Right cardiac atrium (tissue), 5 donors: ENCODE results near the gene STOML2. TPM values are rescaled to one million over a fixed set of nuclear protein-coding genes. Genes with fewer than 3 reads are reported as not detected.

Experiments used
- ATAC-seq, 2 donors: fragments of 200-7000 bp; cut with Tn5 transposase; one replicate each; pipeline versions ENCODE4 v1.8.0 to v1.9.1; 2020; ENCODE audit warnings: moderate library complexity in 2 of 2, mild to moderate bottlenecking in 1 of 2
- DNase-seq, 3 donors: peaks; one replicate each; pipeline ENCODE4 v3.0.0-alpha.2; 2020
- H3K27ac ChIP-seq: one replicate; pipeline ENCODE4 v1.5.1; 2013; ENCODE audit warnings: mild to moderate bottlenecking, low read length, control low read depth, moderate library complexity
- H3K27me3 ChIP-seq: one replicate; pipeline ENCODE4 v1.6.1; 2013; ENCODE audit not compliant: control insufficient read depth, insufficient read depth
- H3K4me1 ChIP-seq: one replicate; pipeline ENCODE4 v1.6.1; 2013; ENCODE audit warnings: low read length; ENCODE audit not compliant: control insufficient read depth, insufficient read depth
- H3K4me3 ChIP-seq: one replicate; pipeline ENCODE4 v1.5.1; 2013; ENCODE audit warnings: low read length, control low read depth
- H3K9me3 ChIP-seq: one replicate; pipeline ENCODE4 v1.6.1; 2013; ENCODE audit warnings: low read length; ENCODE audit not compliant: control insufficient read depth
- WGBS: extraction: QIAGEN DNeasy Blood & Tissue Kit; methylation state at CpG from one replicate; pipeline ENCODE4 v1.1.7; 2013; 5-methylcytosine and 5-hydroxymethylcytosine counted together
- intact Hi-C, 4 donors: fragments of 100-400 bp; cut with DNase I; formaldehyde crosslinking; loops; one replicate each; pipeline versions ENCODE4 v1.11.0 to v1.14.0; 2022 to 2023
- polyA plus RNA-seq: library from polyadenylated mRNA; stranded (reverse); fragments of 200-250 nt; gene quantifications from one replicate; pipeline ENCODE4 v1.2.3, GENCODE V29; 2013
- total RNA-seq, 4 donors: library from RNA; stranded (reverse); fragmentation: NEBNext Ultra II Directional; extraction: Animal tissue kit (Norgen Biotek cat#: 25700); gene quantifications; one replicate each; pipeline ENCODE4 v1.2.1, GENCODE V29; 2021
- donor health status: healthy with polysubstance abuse.
- donor health status: DM: no; HTN: yes; CAD: no.
- donor health status: DM: no; HTN: no; CAD: no.
- donor health status: DM: no; HTN: yes; CAD: no; lungs with severe emphysema.
- donor health status: DM: yes; HTN: yes; CAD: no.

Gene STOML2
- total and polyA plus RNA-seq, 5 donors = 104 to 118 (median 110) TPM

GRCh38 chr9:35089434-35089833 lies 13.5 kb downstream of the STOML2 start:
- no peak for DNase-seq
- no peaks in the 10 kb centered on the region for H3K27me3 ChIP-seq
- H3K4me1 ChIP-seq = no peaks in the 10 kb centered on the region
- no peaks in the 10 kb centered on the region for H3K9me3 ChIP-seq
- intact Hi-C loops = no loop called here
- 96% methylated on average over 2 of the region's 2 CpGs for WGBS
- no peak overlapping the region for H3K27ac ChIP-seq
- no peak overlapping the region for H3K4me3 ChIP-seq
- ATAC-seq = no peak

GRCh38 chr9:35085078-35085477 lies 17.9 kb downstream of the STOML2 start:
- DNase-seq (no peak), ATAC-seq (no peak)
- intact Hi-C loops = no loop called here

DNA sequence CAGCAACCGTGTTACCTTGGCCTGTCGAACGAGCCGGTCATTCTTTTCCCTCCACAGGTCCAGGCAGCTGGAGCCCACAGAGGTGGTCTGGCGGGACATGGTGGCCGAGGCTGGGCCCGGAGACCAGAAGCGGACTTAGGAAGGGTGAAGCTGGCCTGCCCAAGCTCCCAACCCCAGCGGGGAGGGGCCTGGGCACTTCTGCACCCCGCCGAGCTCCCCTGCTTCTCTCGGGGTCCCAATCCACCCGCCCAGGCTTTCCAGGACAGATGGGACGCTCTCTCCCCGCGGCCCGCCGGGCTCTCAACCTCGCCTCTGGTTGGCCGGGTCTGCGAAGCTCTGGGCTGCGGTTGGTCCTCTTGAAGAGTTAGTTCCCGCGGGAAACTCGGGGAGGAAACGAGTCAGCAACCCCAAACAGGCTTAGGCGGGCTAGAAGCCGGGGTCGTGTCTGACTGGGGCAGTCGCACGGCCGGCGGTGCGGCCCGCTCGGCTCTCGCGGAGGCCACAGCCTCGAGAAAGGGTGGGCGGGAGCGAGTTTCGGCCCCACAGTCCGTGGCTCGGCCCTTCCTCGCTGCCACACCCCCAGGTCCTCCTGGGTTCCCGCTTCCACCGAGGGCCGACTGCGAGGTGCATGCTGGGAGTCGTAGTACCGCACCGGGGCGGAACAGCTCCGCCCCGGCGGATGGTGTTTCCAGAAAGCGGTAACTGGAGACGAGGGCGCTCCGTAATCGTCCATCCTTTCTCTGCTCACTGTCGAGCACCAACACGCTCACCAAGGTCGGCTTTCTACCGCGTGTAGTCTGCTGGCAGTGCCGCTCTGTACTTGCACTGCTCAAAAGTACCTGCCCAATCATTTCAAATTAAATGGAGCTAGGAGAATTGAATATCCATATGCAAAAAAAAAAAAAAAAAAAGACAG lies 23.2 kb downstream of the STOML2 start, which contains the start of gene FANCG:
TSS of gene FANCG (minus strand) at position 517 of the 916 bp plus-strand sequence. CDS start at position 99, 418 bp downstream.
- peak within 1 kb of the TSS; percentile 63 for H3K27ac ChIP-seq
- WGBS = under 1% methylated on average over 67 of the region's 67 CpGs
- H3K9me3 ChIP-seq = no peaks in the 10 kb centered on the region
- H3K4me3 ChIP-seq = peak within 1 kb of the TSS; percentile 71
- DNase-seq = peak; percentile 92 to 96 (median 95)
- peaks cover 2% of the 10 kb centered on the region for H3K4me1 ChIP-seq
- intact Hi-C loops = no loop called here
- peak; percentile 98 for ATAC-seq
- H3K27me3 ChIP-seq = no peaks in the 10 kb centered on the region

More at GRCh38 chr9:35085078-35085477, 17.9 kb downstream of the STOML2 start:
- H3K9me3 ChIP-seq = no peaks in the 10 kb centered on the region
- H3K4me1 ChIP-seq = no peaks in the 10 kb centered on the region
- H3K27ac ChIP-seq = no peak overlapping the region
- no peaks in the 10 kb centered on the region for H3K27me3 ChIP-seq
- WGBS = 83% methylated on average over 2 of the region's 2 CpGs
- H3K4me3 ChIP-seq = no peak overlapping the region

DNA sequence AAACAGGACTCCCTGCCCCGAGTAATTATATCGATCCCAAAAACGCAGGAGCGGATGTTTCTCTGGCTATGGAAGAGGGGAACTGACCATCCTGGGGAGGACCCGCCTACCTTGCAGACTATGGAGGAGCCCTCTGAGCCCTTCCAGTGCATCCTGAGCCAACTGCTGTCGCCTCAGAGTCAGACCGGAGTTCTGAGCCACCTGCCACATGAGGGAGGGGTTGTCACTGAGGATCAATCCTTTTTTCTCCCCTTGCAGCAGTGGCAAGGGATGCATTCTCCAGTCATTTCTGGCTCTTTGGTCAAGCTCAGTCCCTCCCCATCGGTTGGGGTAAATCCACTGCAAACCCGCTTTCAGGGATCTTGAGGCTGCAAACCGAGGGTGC lies 23.9 kb downstream of the STOML2 start:
- H3K4me1 ChIP-seq = peaks cover 2% of the 10 kb centered on the region
- intact Hi-C loops = no loop called here
- H3K9me3 ChIP-seq = no peaks in the 10 kb centered on the region
- DNase-seq (no peak), ATAC-seq (no peak)
- 4% methylated on average over 10 of the region's 10 CpGs for WGBS
- H3K27me3 ChIP-seq = no peaks in the 10 kb centered on the region
- H3K4me3 ChIP-seq = peak overlapping the region; percentile 71
- no peak overlapping the region for H3K27ac ChIP-seq

GRCh38 chr9:35078066-35078465 lies 24.9 kb downstream of the STOML2 start:
- ATAC-seq (no peak), DNase-seq (no peak)
- Histone ChIP-seq H3K9me3 (no peaks in the 10 kb centered on the region), H3K4me3 (no peak overlapping the region), H3K27me3 (no peaks in the 10 kb centered on the region), H3K4me1 (peaks cover 2% of the 10 kb centered on the region), H3K27ac (no peak overlapping the region)
- WGBS = 74% methylated on average over 4 of the region's 4 CpGs
- intact Hi-C loops = no loop called here

- Histone ChIP-seq H3K9me3 (no peaks in the 10 kb centered on the region), H3K4me1 (peaks cover 2% of the 10 kb centered on the region), H3K27ac (no peak overlapping the region), H3K4me3 (no peak overlapping the region), H3K27me3 (no peaks in the 10 kb centered on the region)
- WGBS = 93% methylated on average over 4 of the region's 4 CpGs
- DNase-seq (no peak), ATAC-seq (no peak)
- intact Hi-C loops = no loop called here
Measured at GRCh38 chr9:35076848-35077247, 26.1 kb downstream of the STOML2 start.

GRCh38 chr9:35075358-35075757 lies 27.6 kb downstream of the STOML2 start:
- Histone ChIP-seq H3K27ac (no peak overlapping the region), H3K4me1 (peaks cover 5% of the 10 kb centered on the region), H3K9me3 (no peaks in the 10 kb centered on the region), H3K27me3 (no peaks in the 10 kb centered on the region), H3K4me3 (no peak overlapping the region)
- 96% methylated on average over 4 of the region's 4 CpGs for WGBS
- no peak for DNase-seq
- ATAC-seq = no peak
- intact Hi-C loops = no loop called here

DNA sequence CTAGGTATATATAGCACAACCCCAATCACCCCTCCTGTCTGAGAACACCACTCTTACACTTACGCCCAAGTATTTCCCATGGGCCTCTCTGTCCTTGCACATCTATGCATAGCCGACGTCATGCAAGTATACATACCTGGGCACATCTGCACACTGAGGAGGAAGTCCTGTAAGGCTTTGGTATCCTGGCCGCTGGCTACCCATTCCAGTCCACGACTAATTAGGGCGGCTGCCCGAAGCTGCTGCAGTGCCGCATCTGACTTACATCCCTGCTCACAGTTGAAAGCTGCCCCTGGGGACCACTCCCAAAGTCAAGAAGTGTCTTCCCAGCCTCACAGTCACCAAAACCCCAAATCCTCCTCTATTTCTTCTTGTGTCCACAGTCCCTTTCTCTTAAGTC lies 28.1 kb downstream of the STOML2 start:
- Histone ChIP-seq H3K27me3 (no peaks in the 10 kb centered on the region), H3K9me3 (no peaks in the 10 kb centered on the region), H3K4me1 (peaks cover 9% of the 10 kb centered on the region), H3K4me3 (no peak overlapping the region), H3K27ac (no peak overlapping the region)
- WGBS = 94% methylated on average over 8 of the region's 8 CpGs
- DNase-seq (no peak), ATAC-seq (no peak)
- intact Hi-C loops = no loop called here

DNA sequence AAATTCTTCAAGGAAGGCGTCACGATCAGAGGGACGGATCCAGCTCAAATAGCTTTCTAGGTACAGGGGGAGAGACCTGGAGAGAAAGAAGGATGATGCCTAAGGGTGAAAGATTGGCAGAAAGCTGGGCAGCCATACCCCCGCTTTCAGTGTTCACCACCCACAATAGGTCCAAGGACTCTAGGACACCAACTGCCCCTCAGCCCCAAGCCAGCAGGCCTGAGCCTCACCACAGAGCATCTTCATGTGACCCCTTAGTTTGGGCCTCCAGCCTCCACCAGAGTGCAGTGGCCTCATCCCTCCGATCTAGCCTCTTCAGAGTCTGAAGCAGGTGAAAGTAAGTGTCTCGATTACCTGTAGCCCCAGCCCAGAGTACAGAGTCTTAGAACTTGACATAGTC lies 28.8 kb downstream of the STOML2 start:
- intact Hi-C loops = no loop called here
- no peak for ATAC-seq
- Histone ChIP-seq H3K27me3 (no peaks in the 10 kb centered on the region), H3K4me3 (no peak overlapping the region), H3K4me1 (peaks cover 9% of the 10 kb centered on the region), H3K9me3 (no peaks in the 10 kb centered on the region), H3K27ac (no peak overlapping the region)
- 91% methylated on average over 6 of the region's 6 CpGs for WGBS
- no peak for DNase-seq

DNA sequence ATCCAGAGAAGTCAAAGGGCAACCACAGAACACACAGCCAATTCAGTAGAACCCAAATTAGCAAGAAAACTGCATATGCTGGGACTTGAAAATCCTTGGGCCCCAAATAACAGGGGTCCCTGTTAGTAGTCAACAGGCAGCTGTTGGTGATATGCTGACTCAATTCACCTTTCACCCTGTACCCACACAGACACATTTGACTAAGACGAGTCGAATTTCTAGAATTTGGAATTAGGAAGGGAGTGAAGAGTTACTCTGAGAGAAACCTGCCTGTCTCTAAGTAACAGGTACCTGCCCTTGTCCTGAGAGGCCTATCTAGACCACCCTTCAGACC lies 29.7 kb downstream of the STOML2 start:
- 92% methylated on average over 2 of the region's 2 CpGs for WGBS
- no peak overlapping the region for H3K27ac ChIP-seq
- H3K9me3 ChIP-seq = no peaks in the 10 kb centered on the region
- H3K4me1 ChIP-seq = peaks cover 12% of the 10 kb centered on the region
- no peak overlapping the region for H3K4me3 ChIP-seq
- ATAC-seq (no peak), DNase-seq (no peak)
- intact Hi-C loops = no loop called here
- no peaks in the 10 kb centered on the region for H3K27me3 ChIP-seq

DNA sequence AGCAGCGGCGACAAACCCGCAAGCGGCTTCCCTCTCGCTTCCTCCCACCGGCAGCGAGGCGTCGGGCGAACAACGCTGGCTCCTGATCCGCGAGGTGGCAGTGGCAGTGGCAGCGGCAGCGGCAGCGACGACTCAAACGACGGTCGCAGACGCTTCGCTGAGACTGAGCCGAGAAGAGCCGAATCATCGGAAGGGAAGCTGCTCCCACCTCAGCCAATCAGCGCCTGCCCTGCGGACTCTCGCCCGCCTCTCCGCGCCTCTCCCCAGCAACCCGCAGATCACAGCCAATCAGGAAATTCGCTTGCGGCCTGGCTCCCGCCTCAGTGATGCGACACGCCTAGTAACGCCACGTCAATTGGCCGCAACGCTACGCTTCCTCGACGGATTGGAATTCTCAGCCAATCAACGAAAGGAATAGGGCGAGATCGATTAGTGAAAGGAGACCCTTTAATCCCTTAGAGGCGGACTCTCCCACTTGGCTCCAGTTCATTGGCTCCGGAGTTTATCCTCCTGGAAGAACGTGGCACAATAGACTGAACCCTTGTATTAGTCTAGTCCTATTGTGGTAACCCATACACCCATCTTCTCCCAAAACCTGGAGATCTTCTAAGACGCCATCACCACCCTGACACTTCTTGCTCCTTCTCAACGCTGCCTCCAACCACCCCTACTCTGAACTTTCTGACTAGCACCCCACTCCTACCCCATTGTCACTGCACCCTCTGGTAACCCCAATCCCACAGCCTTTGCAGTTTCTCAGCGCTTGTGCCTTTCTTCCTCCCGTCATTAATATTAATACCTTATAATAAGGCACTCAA lies 30.3 kb downstream of the STOML2 start, which contains the start of gene VCP:
TSS of gene VCP (minus strand) at position 165 of the 818 bp plus-strand sequence. CDS start 272 bp downstream, outside the sequence.
- ATAC-seq (peak; percentile 94 to 96), DNase-seq (peak; percentile 98 to 99 (median 99))
- Histone ChIP-seq H3K27ac (peak within 1 kb of the TSS; percentile 99), H3K4me1 (peaks cover 14% of the 10 kb centered on the region), H3K27me3 (no peaks in the 10 kb centered on the region), H3K4me3 (peak within 1 kb of the TSS; percentile 91), H3K9me3 (no peaks in the 10 kb centered on the region)
- intact Hi-C loops = no loop called here
- 5% methylated on average over 54 of the region's 54 CpGs for WGBS
